GM18951 (cell line): ENCODE measurements around the gene SPATA31A3.
"Not testable (repeated sequence)": the region's sequence is repeated elsewhere in the genome, so short reads cannot be mapped to it uniquely, and the experiment has no call there.

Source experiments
- in situ Hi-C: fragments of 300-500 bp; cut with MboI; formaldehyde crosslinking; loops from one replicate; pipeline ENCODE4 v1.12.0; 2022; ENCODE audit warnings: low sequenced_read_pairs, mixed read lengths, inconsistent platforms; ENCODE audit not compliant: unreplicated experiment

Gene SPATA31A3

DNA sequence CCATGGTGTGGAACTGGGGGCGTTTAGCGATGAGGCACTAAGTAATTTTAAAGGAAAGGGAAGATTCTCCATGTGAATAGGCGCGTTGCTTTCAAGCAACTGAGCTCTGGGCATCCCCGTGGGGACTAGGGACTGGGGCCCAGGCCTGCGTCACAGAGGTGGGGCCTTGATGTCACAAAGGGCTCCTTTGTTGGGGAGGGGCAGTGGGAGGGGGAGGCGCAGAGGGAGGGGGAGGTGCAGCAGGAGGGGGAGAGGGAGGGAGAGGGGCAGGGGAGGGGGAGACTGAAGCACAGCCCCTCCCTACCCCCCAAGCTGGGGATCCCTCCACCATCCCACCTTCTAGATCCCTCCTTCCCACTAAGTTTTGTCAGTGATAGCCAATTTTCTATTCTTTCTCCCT lies at the start of gene SPATA31A3:
Gene SPATA31A3 (minus strand): TSS at position 101 of the 400 bp plus-strand sequence. CDS start 29 bp downstream, at position 72.
- in situ Hi-C loops = not testable (repeated sequence)

DNA sequence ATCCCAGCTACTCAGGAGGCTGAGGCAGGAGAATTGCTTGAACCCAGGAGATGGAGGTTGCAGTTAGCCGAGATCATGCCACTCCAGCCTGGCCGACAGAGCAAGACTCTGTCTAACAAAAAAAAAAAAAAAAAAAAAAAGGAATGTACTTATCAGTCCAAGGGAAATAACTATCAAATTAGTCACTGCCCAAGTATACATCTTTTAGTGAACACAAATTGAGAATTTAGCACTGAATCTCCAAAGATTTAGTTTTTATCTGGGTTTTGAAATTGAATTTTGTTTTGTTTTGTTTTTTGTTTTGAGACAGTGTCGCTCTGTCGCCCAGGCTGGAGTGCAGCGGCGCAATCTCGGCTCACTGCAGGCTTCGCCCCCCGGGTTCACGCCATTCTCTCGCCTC lies 39.8 kb downstream of the SPATA31A3 start:
- in situ Hi-C loops = not testable (repeated sequence)

DNA sequence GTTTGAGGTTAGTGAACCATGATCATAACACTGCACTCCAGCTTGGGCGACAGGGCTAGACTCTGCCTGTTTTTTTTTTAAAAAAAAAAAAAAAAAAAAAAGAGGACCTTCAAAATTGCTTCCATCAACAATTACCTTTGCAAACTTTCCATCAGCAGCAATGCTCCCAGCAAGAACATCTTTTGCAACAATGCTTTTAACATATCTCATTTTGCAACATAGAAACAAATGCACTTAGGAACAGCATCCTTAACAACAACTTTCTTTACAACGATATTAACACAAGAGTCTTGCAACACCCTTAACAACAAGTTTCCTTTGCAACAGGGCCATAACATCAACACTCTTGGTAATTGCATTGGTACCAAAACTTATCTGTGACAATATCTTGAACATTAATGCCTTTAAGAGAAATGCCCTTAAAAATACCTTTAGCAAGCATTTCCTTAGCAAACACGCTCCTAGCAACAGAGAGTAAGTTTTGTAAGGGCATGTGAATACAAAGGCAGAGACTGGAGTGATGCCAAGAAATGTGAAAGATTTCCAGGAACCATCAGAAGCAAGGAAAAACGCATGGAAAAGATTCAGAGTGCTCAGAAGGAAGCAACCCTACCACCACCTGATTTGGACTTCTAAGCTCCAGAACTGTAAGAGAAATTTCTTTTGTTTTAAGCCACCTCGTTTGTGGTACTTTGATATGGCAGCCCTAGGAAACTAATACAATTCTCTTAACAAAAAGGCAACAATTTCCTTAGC lies 49.8 kb downstream of the SPATA31A3 start:
- in situ Hi-C loops = not testable (repeated sequence)

- in situ Hi-C loops = not testable (repeated sequence)
Measured at GRCh38 chr9:66939878-66940830, 52.2 kb downstream of the SPATA31A3 start.

DNA sequence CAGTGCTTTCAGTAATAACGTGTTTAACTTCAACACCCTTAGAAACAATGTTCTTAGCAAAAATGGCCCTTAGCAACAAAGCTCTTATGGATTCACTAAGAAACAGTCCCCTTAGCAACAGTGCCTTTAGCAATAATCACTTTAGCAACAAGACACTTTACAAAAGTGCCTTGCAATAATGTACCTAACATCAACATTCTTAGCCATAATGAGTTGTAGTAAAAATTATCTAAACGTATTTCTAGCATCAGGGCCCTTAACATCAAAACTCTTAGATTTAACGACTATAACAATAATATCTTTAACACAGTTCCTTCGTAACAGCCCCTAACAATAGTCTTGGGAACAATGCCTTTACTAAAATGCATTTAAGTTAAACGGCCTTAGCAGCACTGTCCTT lies 54.0 kb downstream of the SPATA31A3 start:
- in situ Hi-C loops = not testable (repeated sequence)

- in situ Hi-C loops = not testable (repeated sequence)
Measured at GRCh38 chr9:66937662-66938061, 54.7 kb downstream of the SPATA31A3 start.
